GM19397 (cell line): ENCODE results near the gene DDX55.

ENCODE experiments used
- ATAC-seq: cut with Tn5 transposase; IDR thresholded peaks from one replicate; pipeline ENCODE4 v1.9.1; 2021; ENCODE audit warnings: mild to moderate bottlenecking, moderate library complexity; ENCODE audit not compliant: unreplicated experiment

DDX55 gene

DNA sequence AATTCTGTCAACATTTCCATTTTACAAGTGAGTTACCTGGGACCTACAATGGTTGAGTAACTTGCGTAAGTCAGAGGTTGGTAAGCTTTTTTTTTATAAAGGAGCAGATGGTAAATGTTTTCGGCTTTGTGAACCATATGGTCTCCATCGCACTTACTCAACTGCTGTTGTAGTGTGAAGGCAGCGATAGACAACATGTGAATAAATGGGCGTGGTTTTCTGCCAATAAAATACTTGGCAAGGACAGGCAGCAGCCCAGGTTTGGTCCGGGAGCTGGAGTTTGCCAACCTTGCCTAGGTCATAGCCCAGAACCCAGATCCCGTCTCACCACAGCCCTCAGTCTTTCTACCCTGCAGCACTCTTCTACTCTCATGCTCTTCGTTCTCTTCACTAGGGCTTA lies 6.3 kb downstream of the DDX55 start:
- no peak for ATAC-seq

DNA sequence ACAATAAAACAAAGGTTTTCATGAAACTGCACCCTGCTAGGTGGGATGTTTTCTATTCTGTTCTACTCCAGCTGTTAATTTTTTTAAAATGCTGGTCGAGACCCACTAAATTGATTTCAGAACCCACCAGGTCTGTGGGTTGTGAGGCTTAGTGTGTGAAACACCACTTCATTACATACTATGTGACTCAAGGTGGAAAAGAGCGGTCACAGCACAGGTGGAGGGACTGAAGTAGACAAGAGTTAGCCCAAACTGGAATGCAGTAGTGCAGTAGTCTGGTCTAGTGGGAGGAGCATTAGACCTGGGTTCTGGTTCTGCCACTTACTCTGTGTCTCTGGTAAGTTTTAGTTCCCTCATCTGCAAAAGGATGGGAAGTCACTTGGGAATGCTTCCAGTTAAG lies 12.2 kb downstream of the DDX55 start:
- ATAC-seq: no peak

DNA sequence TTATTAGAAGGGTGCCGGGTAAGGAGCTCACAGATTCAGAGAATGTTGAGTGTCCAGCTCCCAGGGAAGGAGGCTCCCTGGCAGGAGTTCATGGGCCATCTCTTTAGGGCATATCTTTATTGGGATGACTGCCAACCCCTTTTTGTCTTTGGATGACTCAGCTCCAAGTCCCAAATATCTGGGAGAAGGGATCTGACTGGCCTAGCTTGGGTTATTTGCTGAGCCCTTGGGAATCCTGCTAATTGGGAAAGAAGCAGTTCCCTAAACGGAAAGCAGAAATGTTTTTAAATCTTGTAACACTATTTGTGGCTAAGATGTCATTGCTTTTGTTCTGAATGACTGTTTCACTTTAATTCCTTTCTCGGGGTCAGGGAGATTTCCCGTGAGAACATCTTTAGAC lies 12.6 kb downstream of the DDX55 start:
- no peak for ATAC-seq

DNA sequence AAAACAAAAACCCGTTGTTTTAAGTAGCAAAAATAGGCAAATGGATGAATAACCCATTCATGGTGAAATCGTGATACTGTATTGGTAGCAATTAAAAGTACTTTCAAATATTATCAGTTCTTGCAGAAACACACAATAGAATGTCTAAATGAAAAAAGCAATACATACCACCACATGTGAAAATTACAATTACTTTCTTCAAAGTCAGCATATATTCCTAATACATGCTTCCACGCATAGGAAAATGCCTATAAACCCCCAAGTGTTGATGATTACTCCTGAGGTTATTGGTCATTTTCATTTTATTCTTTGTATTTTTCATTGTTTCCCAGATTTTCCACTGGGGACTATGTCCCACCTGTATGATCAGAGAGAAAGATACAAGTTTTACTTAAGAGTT lies 15.2 kb downstream of the DDX55 start:
- ATAC-seq: no peak

DNA sequence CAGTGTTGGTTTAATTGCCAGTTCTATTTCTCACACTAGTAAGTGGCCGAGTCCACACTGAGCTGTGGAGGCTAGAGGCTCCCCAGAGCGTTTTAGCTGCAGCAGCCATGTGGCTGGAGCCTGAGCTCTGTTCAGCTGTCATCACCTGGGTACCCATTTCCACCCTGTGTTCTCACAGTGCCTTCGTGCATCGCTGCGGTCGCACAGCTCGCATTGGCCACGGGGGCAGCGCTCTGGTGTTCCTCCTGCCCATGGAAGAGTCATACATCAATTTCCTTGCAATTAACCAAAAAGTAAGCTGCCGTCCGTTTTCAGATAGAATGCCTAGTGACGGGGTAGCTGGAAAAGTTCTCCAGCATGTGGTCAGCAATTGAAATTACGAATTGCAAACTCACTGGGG lies 15.7 kb downstream of the DDX55 start:
- ATAC-seq: no peak

DNA sequence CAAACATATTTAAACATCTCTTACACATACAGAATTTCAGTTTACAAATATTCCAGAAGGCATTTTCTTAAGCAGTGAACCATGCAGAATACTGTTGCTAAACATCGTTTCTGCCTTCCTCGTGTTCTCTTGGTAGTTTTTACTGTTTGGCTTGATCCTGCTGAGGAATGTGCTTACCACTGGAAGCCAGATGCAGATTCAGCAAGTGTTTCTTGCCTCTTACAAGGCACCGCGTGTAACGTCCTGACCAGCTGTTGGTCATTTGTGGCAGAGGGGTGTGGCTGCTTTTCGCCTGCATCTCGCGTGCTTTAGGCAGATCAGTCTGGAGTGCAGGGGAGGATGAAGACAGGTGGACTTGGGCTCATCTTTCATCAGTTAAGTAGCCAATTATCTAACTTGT lies 19.2 kb downstream of the DDX55 start:
- ATAC-seq: no peak

DNA sequence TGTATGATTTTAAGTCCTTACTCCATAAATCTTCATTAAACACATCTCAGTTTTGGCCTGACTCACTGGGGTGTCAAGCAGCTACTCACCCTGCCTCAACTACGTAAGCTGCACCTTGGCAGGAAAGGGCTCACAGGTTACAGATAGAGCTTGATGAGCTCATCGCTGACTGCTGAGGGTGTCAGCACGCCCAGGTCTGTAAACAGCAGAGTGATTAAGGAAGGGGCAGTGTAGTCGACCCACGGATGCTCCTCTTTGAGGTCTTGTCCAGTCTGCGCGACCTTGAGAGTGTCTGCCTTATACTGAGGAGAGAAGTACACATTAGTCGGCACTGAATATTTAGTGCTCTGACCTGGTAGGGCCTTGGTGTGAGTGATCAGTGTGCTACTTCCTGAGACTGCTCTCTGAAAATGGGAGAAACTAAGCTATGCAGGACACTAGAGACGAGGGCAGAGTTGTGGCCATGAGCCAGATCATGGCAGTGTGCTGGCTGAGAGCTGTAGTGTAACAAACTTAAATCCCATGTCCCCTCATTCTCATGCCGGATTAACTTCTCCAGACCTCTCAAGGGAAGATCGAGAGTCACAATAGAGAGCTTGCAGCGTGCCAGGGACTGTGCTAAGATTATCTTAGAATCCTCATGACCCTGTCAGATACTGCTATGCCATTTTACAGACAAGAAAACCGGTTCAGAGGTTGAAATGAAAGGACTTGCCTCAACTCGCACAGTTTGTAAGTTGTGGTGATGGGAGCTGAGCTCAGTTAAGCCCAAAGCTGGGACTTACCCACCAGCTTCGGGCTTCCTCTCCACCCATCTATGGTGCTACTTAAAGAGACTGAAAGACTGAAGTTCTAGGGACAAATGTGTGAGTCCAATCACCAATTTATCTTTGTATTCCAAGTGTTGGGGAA lies 20.0 kb downstream of the DDX55 start:
- ATAC-seq: no peak

DNA sequence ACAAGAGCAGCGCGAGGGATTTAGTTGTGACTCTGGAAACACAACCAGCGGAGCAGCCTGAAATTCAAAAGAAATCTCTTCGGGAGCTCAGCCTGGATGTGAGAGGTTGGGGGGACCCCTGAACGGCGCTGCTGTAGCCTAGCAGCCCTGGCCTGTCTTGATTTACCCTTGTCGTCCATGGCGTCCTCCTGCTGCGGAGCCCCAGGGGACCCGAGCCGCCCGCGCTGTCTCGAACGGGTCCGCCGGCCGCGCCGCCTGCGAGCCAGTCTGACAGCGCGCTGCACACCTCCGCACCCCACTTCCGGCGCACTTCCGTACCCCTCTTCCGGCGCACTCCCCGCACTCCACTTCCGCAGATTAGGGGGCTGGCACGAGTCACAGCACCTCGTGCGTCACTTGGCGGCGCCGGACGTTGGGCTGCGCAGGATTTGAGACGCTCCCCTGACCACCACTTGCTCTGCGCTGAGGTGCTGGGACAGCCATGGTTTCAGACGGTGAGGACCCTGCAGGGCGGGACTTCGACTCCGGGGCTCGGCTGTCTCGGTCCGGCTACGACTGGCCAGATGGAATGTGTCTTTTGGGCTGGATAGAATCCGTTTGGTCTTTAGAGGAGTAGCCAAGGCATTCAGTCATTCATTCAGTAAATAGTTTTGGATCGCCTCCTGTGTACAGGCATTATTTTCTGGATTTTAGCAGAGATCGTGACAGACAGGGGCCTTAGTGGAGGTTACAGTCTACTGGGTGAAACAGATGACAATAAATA lies 31.7 kb downstream of the DDX55 start, which contains the start of the genes EIF2B1 and GTF2H3:
Gene EIF2B1 (minus strand): TSS at position 308 of the 763 bp plus-strand sequence. CDS start 129 bp downstream, at position 179.
Gene GTF2H3 (plus strand): TSS at position 451 of the 763 bp plus-strand sequence. CDS start 31 bp downstream, at position 482.
- ATAC-seq: peak; percentile 97

DNA sequence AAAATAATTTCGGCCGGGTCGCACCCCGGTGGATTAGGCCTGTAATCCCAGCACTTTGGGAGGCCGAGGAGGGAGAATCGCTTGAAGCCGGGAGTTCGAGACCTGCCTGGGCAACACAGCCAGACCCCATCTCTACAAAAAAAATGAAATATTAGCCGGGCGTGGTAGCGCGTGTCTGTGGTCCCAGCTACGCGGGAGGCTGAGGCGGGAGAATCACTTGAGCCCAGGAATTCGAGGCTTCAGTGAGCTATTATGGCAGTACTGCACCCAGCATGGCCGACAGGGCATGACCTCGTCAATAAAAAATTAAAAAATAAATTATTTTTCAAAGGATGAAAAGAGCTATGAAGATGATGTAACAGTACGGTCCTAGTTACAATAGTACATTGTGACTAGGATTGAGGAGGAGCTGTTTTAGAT lies 32.3 kb downstream of the DDX55 start:
- ATAC-seq: no peak

DNA sequence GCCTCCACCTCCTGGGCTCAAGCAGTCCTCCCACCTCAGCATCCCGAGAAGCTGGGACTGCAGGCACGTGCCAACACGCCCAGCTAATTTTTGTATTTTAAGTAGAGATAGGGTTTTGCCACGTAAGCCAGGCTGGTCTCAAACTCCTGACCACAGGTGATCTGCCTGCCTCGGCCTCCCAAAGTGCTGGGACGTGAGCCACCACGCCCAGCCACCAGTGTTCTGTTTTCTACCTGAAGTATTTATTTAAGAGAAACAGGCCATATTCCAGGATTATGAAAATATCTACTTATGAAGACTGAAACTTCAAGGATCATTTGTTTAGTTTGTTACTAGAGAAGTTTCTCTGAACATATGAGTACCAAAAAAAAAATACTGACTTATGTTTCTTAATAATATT lies 42.0 kb downstream of the DDX55 start:
- ATAC-seq: no peak

DNA sequence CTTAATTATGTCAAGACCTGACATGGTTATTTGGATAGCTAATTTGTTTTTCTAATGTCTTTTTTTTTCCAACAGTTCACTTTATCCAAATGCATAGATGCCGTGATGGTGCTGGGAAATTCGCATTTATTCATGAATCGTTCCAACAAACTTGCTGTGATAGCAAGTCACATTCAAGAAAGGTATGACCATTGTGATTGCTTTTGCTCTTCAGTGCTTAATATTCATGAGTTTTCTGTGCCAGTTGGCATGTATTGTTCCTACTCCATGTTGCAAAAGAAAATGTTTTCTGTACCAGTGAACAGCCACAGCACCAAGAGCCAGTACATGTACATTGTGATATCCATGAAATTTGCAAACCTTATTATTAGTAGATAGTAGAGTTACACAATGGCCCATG lies 43.5 kb downstream of the DDX55 start:
- ATAC-seq: no peak

DNA sequence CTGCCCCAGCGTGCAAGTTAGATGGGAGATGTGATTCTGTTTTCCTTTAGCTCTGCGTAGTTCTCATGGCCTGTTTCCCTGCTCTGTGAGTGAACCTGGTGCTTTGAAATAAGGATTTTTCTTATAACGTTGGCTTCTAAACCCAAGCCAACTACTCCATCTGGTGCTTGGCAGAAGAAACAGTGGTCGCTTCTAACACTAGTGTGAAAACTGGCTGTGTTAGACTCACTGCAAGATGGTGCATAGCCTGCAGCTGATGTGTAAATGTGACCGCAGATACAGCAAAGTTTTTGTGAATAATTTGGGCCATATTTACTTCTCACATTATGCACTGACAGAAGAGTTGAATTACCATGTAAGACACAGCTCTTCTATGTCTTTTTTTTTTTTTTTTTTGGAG lies 44.0 kb downstream of the DDX55 start:
- no peak for ATAC-seq

DNA sequence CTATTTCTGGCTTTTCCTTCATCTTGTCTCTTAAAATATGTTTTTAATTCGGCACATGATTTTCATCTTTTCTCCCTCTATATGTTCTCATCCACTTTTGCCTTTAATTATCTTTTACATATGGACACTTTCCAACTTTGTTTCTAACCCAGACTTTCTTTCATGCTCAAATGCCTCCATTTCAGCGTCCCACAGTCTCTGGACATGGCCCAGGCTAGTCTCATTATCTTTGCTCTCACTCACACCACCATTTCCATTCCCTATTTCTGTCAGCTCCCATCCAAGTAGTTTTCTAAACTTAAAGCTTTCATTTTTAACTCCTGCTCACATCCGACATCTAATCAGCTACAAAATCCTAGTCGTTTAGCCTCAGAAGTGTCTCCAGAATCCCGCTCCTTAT lies 46.5 kb downstream of the DDX55 start:
- no peak for ATAC-seq

DNA sequence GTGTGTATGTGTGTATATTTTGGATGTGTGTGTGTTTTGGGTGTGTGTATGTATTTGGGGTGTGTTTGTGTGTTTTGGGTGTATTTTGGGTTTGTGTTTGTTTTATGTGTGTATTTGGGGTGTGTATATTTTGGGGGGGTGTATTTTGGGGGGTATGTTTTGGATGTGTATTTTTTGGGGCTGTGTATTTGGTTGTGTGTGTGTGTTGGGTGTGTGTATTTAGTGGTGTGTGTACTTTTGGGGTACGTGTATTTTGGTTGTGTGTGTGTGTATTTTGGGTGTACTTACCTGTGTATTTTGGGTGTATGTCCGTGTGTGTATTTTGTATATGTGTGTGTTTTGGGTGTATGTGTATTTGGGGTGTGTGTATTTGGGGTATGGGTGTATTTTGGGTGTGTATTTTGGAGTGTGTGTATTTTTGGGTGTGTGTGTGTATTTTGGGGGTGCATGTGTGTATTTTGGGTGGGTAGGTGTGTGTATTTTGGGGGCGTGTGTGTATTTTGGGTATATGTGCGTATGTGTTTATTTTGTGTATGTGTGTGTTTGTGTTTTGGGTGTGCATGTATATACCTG lies 52.3 kb downstream of the DDX55 start:
- ATAC-seq: no peak

DNA sequence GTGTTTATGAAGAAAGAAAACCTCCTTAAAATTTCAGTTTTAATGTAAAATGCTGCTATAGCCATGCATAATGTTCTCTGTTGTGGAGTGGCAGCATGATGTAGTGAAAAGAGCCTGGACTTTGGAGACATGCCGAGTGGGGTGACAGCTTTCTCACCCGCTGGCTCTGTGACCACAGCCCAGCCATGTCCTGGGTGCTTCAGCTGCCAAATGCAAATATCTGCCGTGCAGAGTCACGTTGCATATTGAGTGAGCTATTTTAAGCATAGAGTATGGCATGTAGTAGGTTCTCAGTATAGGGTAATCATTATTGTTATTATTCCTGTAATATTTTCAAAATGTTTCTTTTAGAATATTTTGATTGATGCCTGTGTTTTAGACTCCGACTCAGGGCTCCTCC lies 53.5 kb downstream of the DDX55 start:
- ATAC-seq: peak; percentile 82

DNA sequence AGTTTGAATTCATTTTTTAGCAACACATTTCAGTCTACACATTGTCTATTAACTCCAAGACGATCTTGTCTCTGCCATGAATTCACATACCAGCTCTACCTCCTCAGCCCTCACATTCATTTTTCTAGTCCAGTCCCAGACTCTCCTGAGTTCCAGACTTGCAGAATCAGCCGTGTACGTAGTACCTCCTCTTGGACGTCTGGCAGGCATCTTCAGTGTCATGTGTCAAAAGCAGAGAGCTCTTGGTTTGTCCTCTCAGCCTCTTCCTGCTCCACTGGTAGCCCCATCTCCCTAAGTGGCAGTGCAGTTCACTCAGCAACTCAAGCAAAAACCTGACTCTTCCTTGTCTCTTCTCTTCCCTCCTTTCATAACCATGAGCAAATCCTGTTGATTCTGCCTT lies 54.5 kb downstream of the DDX55 start:
- ATAC-seq: no peak

DNA sequence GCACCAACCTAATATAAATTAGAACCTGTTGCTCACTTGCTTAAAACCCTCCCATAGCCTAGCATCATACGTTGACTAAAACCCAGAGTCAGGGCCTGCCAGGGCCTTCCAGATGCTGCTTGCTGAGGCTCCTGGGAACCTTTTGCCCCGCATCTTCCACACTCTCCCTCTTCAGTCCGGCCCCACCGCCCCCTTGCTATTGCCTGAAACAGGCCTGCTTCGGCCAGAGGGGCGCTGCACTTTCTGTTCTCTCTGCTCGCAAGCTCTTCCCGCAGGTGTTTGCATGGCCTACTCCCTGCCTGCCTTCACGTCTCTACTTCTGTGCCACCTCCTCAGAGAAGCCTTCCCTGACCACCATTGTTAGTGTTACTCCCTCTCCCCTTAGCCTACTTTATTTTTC lies 55.3 kb downstream of the DDX55 start:
- ATAC-seq: no peak

DNA sequence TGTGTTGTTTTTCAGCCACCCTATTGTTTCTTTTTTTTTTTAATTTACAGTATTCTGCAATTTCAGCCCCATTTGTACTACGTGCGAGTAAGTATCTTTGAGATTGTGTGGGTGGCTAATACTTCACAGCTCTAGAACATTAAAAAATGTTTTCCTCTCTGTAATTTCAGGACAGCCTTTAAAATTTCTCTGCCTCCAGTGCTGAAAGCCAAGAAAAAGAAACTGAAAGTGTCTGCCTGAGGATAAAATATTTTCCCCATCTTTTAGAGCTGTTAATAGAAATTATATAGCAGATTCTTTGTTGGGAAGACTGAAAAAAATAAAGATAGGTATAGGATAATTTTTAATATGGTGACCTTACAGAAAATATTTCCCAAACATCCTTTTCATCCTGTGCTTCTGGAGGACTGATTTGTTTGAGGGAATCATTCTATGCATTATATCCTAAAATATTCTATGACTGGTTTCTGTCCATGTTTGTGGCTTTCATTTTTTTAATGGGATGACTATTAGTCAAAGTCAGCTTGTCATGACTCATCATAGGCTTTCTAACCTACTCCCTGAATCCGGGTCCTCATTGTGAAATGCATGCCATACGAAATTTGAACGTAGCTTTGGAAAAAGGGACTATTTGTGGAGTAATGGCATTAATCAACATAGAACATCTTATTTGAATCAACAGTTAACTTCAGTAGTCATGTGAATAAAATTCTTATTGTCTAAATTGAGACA lies 58.3 kb downstream of the DDX55 start:
- no peak for ATAC-seq

DNA sequence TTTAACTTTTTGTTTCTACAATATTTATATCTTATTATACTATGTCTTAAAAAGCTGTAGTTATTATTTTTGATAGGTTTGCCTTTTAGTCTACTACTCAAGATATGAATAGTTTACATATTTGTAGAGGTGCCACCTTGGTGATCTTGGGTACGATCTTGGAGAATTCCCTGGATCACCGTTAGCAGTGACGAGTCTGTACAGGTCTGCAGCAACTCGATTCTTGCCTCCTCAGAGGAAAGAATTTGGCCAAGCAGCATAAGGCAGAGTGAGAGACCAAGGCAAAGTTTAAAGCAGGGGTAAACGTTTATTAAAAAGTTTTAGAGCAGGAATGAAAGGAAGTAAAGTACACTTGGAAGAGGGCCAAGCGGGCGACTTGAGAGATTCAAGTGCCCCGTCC lies 65.9 kb downstream of the DDX55 start:
- no peak for ATAC-seq
